GM19328 (cell line): ENCODE measurements around the gene EPHA2.

Experiments used
- ATAC-seq: cut with Tn5 transposase; IDR thresholded peaks from one replicate; pipeline ENCODE4 v1.9.1; 2021; ENCODE audit warnings: mild to moderate bottlenecking, moderate library complexity; ENCODE audit not compliant: unreplicated experiment

EPHA2 gene

GRCh38 chr1:16077406-16078245 lies 78.2 kb downstream of the EPHA2 start:
- ATAC-seq: no peak

- ATAC-seq: no peak
Observed at GRCh38 chr1:16076865-16077238, 79.0 kb downstream of the EPHA2 start.

- ATAC-seq: no peak
Observed at GRCh38 chr1:16076031-16076864, 79.6 kb downstream of the EPHA2 start.

- no peak for ATAC-seq
Observed at GRCh38 chr1:16075337-16076030, 80.4 kb downstream of the EPHA2 start.
